SK-N-SH treated with all-trans-retinoic acid at 6 μM for 48 hours (cell line): ENCODE results near the gene SMARCA4.

Experiments used
- ARNTL ChIP-seq: fragments of 450-650 bp; formaldehyde crosslinking; IDR thresholded peaks from 2 replicates; pipeline ENCODE4 v1.5.0; 2020; ENCODE audit warnings: low read depth, mild to moderate bottlenecking, moderate library complexity, borderline replicate concordance
- CREB5 ChIP-seq: fragments of 250-450 bp; sonication (Bioruptor Pico); IDR thresholded peaks from 2 replicates; pipeline ENCODE4 v1.5.1; 2020; ENCODE audit warnings: low read depth, mild to moderate bottlenecking, moderate library complexity
- CSRNP3 ChIP-seq: fragments of 250-450 bp; sonication (Bioruptor Pico); IDR thresholded peaks from 2 replicates; pipeline ENCODE4 v1.5.1; 2021; ENCODE audit warnings: mild to moderate bottlenecking, moderate library complexity
- ISL1 ChIP-seq: fragments of 250-450 bp; sonication (Bioruptor Pico); IDR thresholded peaks from 2 replicates; pipeline ENCODE4 v2.1.2; 2022; ENCODE audit warnings: mild to moderate bottlenecking, moderate library complexity
- OSR1 ChIP-seq: fragments of 250-450 bp; sonication (Bioruptor Pico); IDR thresholded peaks from 2 replicates; pipeline ENCODE4 v1.8.0; 2022; ENCODE audit warnings: moderate library complexity, mild to moderate bottlenecking, inconsistent platforms
- PATZ1 ChIP-seq: fragments of 250-450 bp; sonication (Bioruptor Pico); IDR thresholded peaks from 2 replicates; pipeline ENCODE4 v1.8.0; 2020; ENCODE audit warnings: mild to moderate bottlenecking, moderate library complexity, borderline replicate concordance
- PPARA ChIP-seq: fragments of 250-450 bp; sonication (Bioruptor Pico); IDR thresholded peaks from 2 replicates; pipeline ENCODE4 v1.5.0; 2020; ENCODE audit warnings: mild to moderate bottlenecking, borderline replicate concordance
- RARB ChIP-seq: fragments of 250-450 bp; sonication (Bioruptor Pico); IDR thresholded peaks from 2 replicates; pipeline ENCODE4 v1.8.0; 2021; ENCODE audit warnings: mild to moderate bottlenecking, moderate library complexity
- SNAI2 ChIP-seq: fragments of 250-450 bp; sonication (Bioruptor Pico); IDR thresholded peaks from 2 replicates; pipeline ENCODE4 v1.5.0; 2020; ENCODE audit warnings: mild to moderate bottlenecking, moderate library complexity
- TCF4 ChIP-seq: fragments of 250-450 bp; sonication (Bioruptor Pico); IDR thresholded peaks from 2 replicates; pipeline ENCODE4 v1.8.0; 2021; ENCODE audit warnings: mild to moderate bottlenecking, moderate library complexity, borderline replicate concordance
- ZC3H10 ChIP-seq: fragments of 250-450 bp; sonication (Bioruptor Pico); IDR thresholded peaks from 2 replicates; pipeline ENCODE4 v1.5.1; 2021; ENCODE audit warnings: mild to moderate bottlenecking, moderate library complexity
- ZFP30 ChIP-seq: fragments of 450-650 bp; formaldehyde crosslinking; IDR thresholded peaks from 2 replicates; pipeline ENCODE4 v1.5.0; 2022; ENCODE audit warnings: mild to moderate bottlenecking, moderate library complexity
- ZNF70 ChIP-seq: fragments of 450-650 bp; formaldehyde crosslinking; IDR thresholded peaks from 2 replicates; pipeline ENCODE4 v1.5.0; 2020; ENCODE audit warnings: mild to moderate bottlenecking, moderate library complexity

GRCh38 chr19:10987571-10988297 lies 26.9 kb downstream of the SMARCA4 start:
- no peak for TF ChIP-seq ISL1 (CRISPR knock-in tag)
- no peak for TF ChIP-seq PPARA (CRISPR knock-in tag)
- TF ChIP-seq PATZ1 (CRISPR knock-in tag), result no peak
- no peak for TF ChIP-seq ARNTL (CRISPR knock-in tag)
- TF ChIP-seq ZC3H10 (CRISPR knock-in tag), result no peak
- no peak for TF ChIP-seq CSRNP3 (CRISPR knock-in tag)
- TF ChIP-seq OSR1 (CRISPR knock-in tag), result no peak
- no peak for TF ChIP-seq RARB (CRISPR knock-in tag)
- TF ChIP-seq ZFP30 (CRISPR knock-in tag), result no peak
- TF ChIP-seq CREB5 (CRISPR knock-in tag), result no peak
- TF ChIP-seq SNAI2 (CRISPR knock-in tag), result no peak
- TF ChIP-seq ZNF70 (CRISPR knock-in tag), result no peak
- no peak for TF ChIP-seq TCF4 (CRISPR knock-in tag)
